CD4-positive, alpha-beta T cell treated with Interleukin-6 for 4 hours (primary cell): ENCODE measurements around the gene ZNF609.
A peak's percentile ranks its signal among the peaks of the same experiment; 100 is the strongest.

Experiments used
- DNase-seq: peaks from one replicate; pipeline ENCODE4 v3.0.0-alpha.2; 2020; ENCODE audit warnings: mixed read lengths

ZNF609 gene, protein sequence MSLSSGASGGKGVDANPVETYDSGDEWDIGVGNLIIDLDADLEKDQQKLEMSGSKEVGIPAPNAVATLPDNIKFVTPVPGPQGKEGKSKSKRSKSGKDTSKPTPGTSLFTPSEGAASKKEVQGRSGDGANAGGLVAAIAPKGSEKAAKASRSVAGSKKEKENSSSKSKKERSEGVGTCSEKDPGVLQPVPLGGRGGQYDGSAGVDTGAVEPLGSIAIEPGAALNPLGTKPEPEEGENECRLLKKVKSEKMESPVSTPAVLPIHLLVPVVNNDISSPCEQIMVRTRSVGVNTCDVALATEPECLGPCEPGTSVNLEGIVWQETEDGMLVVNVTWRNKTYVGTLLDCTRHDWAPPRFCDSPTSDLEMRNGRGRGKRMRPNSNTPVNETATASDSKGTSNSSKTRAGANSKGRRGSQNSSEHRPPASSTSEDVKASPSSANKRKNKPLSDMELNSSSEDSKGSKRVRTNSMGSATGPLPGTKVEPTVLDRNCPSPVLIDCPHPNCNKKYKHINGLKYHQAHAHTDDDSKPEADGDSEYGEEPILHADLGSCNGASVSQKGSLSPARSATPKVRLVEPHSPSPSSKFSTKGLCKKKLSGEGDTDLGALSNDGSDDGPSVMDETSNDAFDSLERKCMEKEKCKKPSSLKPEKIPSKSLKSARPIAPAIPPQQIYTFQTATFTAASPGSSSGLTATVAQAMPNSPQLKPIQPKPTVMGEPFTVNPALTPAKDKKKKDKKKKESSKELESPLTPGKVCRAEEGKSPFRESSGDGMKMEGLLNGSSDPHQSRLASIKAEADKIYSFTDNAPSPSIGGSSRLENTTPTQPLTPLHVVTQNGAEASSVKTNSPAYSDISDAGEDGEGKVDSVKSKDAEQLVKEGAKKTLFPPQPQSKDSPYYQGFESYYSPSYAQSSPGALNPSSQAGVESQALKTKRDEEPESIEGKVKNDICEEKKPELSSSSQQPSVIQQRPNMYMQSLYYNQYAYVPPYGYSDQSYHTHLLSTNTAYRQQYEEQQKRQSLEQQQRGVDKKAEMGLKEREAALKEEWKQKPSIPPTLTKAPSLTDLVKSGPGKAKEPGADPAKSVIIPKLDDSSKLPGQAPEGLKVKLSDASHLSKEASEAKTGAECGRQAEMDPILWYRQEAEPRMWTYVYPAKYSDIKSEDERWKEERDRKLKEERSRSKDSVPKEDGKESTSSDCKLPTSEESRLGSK (N-terminal part only)

DNA sequence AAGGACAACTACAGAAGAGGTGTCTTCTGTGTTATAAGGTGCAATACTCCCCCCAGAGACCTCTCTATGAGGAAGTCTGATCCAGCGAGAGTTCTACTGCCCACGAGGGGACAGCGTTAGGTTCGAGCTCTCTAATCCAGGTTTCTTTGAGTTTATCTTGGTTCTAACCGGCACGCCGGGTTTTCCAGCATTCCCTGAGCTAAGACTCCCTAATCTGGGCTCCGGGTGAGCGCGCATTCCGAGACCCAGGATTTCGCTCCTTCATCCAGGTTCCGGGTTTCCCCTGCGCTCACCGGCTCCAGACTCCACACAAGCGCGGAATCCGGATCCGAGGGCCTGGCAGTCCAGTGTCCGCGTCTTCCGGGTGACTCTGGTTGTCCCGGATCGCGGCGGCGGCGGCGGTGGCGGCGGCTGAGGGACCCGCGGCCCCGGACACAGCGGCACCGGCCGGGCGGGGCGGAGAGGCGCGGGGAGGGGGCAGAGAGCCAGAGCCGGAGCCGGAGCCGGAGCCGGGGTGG, at the start of gene ZNF609:
TSS of gene ZNF609 (plus strand) at position 373 of the 518 bp plus-strand sequence. CDS start 38,842 bp downstream, outside the sequence.
- DNase-seq = peak; percentile 84

DNA sequence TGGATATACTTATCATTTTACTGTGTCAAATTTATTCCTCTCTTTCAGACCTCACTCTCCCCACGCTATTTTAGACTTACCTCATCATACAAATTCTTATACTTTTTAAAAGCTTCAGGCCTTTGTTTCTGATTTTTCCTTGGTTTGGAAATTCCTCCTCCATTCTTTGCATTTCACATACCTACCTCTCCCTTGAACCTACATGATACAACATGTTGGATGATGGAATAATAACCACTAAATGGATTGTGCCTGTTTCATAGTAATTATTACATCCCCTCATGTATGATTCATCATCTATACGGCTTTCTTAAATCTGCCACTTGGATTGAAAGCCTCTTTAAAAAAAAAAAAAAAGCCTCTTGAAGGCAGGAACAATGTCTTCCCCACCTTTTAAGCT, 48.2 kb upstream of the ZNF609 start:
- no peak for DNase-seq

DNA sequence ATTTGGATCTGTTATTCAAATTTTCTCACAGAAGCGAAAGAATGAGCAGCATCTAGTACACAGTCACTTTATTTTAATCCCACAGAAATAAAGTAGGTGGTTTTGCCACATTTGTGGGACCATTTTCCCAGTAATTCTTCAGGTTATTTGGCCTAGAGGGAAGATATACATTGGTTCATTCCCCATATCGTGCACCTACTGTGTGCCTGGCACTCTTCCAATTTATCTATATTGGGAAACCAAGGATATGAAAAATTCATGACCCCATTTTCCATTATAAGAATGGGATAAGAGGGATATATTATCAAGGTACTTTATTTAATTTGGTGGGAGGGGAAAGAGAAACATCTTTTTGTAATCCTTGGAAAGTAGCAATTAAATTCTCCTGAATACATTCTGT, 37.7 kb upstream of the ZNF609 start:
- DNase-seq = no peak

DNA sequence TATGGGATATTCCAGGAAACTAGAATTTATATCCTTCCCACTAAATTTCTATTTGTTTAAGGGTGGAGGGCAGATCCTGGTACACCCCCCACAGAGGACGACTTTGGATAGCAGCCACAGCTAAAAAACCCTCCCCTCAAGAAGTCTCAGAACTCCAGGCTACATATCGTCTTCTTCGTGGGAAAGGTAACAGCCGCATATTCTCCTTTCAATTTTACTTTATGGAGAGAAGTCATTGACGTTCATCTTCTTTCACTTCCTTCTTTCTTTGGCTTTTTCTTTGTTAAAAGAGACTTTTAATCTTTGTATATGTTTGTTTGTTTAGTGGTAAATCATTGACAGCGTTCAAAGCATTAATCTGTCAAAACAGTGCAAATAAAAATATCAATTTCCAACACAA, 36.4 kb upstream of the ZNF609 start:
- DNase-seq = no peak

DNA sequence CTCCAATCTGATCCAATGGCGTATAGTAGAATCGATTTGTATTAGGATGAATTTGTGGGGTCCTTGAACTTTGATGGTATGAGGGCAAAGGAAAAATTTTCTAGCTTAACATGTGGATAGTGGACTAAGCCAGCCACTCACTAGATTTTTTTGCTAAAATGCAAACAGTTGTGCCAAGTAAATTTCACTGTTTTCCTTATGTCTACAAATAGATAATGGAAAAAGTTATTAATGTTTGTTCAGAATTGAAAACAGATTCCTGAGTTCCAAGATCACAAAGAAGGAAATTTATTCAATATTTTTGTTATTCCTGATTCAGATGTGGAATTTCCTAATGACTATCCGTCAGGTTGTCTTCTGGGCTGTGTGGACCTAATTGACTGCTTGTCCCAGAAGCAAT, 35.2 kb upstream of the ZNF609 start:
- DNase-seq = no peak

DNA sequence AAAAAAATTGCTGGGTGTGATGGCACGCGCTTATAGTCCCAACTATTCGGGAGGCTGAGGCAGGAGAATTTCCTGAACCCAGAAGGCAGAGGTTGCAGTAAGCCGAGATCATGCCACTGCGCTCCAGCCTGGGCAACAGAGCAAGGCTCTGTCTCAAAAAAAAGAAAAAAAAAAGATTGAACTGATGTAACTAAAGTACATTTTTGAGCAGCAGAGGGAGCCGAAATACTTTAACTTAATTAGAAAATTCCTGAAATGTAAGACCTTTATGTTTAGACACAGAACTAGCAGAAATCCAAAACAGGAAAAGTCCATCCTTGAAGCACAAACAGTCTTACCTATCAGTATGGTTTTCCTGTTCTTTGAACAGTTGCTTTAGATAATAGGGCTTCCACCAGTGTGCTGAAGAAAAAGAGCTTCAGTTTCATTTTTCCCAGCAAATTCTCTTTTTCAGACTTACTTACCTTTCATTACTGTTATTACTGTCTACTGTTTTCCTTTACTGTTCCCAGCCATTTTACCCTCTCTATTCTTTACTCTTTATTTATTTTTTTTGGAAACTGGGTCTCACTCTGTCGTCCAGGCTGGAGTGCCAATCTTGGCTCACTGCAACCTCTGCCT, 33.4 kb upstream of the ZNF609 start:
- no peak for DNase-seq

DNA sequence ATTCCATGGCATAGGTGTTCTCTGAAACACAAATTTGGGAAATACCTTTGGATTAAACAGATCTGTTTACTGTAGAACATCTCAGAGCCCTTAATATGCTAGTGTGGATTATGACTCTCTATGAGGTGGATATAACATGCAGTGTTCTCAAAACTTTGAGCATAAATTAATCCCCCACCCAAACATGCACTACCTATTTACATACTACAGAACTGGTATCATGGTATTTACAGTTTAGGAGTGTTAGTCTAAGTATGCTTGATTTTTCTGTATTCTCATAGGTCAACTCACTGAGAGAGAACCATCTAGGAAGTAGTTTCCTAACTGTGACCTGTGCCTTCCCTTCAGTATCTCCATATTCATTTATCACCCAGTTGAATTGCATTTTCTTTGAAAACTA, 30.9 kb upstream of the ZNF609 start:
- DNase-seq = no peak

DNA sequence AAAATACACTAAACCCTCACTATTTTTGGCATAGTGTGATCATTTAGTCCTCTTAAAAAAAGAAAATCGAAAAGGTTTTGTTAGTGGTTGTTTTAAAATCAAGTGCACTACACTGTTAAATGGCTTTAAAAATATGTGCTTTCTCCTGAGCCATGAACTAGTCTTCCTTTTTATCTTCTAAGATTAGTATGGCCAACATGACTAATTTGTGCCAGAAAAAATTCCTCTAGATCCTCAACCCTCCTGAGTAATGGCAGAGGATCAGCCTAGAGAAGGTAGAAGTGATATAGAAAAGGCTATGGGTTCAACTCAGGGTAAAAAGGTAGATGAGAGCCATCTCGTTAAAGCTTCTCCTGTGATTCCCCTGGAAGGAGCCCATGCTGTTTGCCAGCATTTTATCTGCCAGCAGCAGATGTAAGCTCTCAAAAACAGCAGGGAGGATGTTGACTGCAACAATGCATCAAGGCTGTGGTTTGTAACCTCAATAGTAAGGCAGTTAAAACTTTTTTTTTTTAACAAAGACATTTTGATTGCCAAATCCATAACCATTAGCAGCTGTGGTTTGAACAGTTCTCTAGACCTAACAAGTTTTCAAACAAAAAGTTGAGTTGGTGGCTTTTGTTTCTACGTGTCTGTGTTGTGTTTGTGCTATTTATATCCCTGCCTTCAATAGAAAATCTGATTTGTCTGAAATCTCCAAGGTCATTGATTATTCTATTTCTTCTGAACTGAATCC, 30.2 kb upstream of the ZNF609 start:
- DNase-seq = peak; percentile 60

DNA sequence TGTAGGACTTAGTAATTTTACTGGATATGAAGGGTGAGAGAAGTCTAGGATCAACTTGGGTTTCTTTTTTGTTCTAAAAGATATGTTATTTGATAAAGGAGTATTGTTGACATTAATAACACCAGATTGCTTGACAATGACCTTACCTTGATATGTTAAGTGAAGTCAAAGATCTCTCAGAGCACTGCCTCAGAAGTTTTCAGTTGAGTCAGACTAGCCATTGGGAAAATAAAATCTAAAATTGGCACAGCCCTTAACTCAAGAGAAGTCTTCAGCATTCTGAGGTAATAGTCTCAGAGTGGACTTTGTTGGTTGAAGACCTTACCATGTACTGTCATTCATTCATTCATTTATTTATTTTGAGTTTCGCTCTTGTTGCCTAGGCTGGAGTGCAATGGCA, 22.4 kb upstream of the ZNF609 start:
- DNase-seq = no peak

DNA sequence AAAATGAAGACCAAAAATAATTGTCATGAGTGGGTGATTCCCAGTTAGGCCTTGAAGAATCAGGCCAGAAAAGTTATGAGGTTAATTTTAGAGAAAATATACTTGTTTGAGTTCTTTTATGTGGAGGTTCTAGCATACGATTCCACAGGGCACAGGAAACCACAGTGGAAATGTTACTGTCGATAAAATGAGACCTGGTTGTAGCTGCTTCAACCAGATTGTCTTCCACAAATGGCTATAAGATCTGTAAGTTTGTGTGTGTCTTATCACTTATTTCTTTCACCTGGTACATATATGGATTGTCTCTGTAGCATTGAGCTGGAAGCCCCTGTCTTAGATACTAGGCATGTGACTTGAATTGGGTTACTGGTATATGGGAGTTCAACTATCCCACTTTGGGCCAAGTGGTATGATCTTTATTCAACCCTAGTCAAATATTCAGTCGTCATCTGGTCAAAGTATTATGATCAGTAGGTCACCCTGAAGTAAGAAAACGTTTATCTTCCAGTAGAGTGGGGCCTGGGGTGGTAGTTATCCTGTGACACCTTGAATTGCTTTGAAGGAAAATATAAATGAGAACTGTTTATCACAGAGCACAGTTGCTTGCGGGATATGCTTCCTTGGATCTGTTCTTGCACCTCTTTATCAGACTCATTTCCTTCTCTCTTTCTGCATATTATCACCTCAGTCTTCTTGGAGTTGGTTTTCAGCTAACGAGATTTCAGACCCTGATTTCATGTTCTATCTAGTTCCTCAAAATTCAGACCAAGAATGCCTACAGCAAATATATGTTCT, 21.5 kb upstream of the ZNF609 start:
- DNase-seq = peak; percentile 17

DNA sequence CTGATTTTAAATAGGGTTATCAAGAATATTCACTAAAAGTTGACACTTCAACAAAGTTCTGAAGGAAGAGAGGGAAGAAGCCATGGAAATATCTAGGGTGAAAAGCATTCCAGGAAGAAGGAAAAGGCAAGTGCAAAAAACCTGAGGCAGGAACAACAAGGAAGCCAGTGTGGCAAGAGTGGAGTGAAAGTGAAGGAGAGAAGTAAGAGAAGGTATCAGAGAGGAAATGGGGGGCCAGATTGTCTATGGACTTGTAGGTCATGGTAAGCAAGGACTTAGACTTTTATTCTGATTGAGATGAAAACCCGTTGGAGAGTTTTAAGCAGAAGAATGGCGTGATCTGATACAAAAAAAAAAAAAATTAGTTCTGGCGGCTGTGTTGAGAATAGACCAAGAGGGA, 18.5 kb upstream of the ZNF609 start:
- DNase-seq = no peak

DNA sequence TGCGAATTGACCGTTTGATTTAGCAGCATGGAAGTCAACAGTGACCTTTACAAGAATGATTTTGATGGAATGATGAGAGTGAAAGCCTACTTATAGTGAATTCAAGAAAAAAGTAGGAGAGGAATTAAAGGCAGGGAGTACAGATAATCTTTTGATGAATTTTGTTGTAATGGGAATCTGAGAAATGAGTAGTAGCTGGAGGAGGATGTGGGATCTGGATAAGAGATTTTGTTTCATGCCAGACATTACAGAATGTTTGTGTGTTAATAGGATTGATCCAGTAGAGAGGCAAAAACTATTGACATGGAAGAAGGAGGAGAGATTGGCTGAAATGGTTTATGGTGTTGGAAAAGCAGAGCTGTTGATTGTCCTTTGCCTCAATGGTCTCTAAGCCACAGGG, 17.4 kb upstream of the ZNF609 start:
- no peak for DNase-seq

DNA sequence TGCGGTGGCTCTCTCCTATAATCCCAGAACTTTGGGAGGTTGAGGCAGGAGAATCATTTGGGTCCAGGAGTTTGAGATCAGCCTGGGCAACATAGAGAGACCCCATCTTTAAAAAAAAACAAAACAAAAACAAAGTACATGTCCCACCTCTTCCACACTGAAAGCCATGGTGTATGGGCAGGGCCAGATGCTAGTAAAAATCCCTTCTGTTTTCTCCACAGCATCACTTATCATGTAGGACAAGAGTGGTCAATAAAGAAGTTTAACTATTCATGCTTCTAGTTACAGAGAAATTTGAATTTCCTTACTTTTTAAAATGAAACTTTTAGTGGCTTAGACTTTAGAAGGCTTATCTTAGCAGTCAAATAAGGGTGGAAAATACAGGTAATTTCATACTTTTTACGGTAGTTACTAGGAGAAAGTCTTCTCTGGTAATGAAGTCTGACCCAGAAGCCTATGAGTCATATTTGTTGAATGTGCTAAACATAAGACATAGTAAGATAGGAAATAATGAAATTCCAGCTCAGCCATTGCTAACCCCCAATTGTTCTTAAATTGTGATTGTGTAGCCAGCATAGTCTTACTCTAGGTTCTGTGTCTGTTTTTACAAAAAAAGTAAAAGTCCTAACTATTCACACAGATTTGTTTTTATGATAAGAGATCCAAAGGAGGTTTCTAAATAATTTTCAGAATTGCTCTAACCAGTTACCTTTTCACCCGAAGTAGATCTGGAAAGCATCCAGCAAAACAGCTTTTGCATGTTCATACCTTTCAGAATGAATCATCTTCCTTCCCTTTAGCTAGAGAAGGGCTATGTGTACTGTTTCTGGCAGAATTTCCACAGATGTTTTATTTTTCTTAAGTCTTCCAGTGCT, 16.4 kb upstream of the ZNF609 start:
- peak; percentile 34 for DNase-seq

DNA sequence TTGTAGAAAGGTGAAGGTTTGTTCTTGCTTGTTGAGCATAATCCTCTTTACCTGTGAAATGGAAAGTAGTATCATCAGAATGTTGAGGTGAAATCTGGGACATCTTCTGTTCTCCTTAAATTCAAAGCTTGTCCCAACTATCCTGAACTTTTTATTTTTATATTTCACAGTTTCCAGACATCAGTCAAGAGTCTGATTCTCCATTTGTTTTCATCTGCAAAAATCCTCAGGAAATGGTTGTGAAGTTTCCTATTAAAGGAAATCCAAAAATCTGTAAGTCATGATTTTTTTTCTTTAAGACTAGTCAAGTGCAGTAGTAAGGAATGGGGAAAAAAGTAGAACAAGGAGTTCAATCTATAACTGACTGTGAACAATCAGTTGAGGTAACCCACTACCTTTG, 15.5 kb upstream of the ZNF609 start:
- no peak for DNase-seq

DNA sequence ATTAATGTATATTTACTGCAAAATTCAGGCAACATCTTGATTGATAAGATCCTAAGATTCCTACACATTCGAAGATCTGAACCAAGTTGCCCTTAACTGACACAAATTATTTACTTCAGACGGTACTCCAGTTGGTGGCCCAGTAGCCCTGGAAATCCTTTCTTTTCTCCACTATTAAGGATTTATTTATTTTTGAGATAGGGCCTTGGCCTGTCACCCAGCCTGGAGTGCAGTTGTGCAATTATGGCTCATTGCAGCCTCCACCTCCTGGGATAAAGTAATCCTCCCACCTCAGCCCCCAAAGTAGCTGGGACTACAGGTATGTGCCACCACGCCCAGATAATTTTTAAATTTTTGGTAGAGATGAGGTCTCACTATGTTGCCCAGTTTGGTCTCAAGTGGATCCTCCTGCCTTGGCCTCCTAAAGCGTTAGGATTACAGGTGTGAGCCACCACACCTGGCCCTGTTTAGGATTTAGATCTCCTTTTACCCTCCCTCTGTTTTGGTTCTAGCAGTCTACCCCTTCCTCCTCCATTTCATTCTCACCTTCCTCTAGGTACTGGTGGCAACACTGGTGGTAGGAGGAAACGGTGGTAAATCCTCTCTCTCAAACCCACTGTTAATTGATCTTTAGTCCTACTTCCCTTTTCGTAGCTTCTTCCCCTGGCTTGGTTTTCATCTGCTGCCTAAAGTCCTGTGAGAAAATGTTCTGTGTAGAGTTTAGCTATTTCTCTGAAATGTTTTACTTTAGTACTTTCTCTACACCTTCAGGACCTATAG, 12.7 kb upstream of the ZNF609 start:
- no peak for DNase-seq

DNA sequence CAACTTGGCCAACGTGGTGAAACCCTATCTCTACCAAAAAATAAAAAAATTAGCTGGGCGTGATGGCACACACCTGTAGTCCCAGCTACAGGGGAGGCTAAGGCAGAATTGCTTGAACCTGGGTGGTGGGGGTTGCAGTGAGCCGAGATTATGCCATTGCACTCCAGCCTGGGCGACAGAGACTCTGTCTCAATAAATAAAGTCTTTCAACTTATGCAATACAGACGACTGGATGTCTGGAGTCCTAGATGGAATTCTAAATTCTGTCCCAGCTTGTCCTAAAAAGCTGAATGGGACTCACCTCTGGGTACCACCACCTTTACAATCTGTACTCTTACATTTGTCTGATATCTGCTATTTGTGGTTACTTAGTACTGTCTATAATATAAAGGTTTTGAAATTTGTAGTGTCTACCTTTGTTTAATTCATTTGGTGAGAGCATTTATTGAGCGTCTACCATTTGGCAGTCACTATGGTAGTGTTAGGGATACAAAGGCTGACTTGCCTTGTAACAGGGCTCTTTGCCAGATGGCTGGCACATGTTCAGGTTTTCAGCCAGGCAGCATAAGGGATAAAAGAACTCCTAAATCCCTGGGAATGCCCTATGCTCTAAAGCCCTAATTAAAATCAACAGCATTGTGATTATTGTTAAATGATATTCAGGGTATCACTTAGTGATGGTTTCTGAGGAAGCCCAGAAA, 7.2 kb upstream of the ZNF609 start:
- DNase-seq = no peak

DNA sequence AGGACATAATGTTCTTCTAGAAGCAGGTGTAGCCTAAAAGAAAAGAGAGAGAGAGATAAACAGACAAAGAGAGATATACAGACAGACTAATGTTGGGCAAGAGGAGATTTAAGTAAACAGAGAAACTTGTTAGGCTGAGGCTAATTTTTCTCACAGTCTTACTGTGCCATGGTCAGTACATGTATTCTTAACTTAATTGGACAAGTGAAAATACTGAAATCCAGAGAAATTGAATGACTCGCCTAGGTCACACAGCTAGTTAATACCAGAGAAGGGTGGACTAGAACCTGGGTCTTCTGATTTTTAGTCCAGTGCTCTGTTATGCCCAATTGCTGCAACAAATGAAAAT, 6.7 kb upstream of the ZNF609 start:
- DNase-seq = no peak

DNA sequence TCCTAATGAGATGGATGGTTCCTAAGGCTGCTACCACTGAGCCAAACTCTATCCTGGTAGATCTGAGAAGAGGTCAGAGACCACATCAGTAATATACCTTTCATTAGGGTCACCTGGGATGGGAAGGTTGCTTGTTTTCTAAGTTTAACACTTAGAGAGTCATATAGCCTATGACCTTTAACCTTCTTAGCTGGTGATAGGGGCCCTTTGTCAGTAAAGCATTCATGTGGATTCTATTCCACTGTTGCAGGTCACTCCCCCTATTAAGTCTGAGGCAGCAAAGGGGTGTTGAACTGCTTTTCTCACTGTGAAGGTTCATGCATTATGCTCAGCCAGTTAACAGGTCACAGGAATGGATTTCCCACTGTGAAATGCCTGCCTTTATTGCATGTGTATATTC, 6.1 kb upstream of the ZNF609 start:
- DNase-seq = no peak

DNA sequence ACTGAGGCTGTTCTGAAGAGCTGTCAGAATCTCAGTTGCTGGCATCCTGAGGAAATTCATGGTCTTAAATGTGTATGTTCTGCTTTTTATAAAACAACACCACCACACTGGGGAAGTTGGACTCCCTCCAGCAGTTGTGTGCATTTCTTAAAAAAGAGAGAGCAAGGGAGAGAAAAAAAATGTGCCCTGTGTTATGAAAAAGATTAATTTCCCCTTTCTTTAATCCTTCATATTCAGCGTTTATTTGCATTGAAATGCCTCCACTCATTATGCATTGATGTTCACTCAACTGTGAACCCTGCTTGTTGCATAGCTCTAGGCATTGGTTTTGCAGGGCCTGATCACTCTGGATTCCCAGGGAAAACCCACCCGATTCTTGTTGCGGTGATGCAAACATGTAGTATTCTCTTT, 4.4 kb upstream of the ZNF609 start:
- peak; percentile 46 for DNase-seq
